ENCODE measurements around the gene NDUFAF8.
A peak's percentile ranks its signal among the peaks of the same experiment; 100 is the strongest.

The NDUFAF8 gene

DNA sequence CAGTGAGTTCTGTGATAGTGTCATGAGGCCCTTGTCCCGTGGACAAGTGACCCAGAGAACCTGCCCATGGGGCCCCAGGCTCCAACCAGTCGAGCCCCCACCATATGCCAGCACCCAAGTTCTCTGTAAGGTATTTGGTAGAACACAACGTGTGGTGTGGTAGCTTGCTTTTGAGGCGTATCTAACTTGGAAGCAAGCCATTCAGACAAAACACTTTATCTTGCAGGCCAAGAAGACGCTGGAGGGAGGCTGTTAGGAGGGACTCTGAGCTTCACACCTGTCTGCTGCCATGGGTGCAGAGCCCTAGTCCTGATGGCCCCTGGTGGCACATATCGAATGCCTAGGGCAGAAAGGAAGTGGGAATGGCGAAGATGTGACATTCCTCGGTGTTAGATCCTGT lies 1.6 kb downstream of the NDUFAF8 start:
- no peak for DNase-seq

DNA sequence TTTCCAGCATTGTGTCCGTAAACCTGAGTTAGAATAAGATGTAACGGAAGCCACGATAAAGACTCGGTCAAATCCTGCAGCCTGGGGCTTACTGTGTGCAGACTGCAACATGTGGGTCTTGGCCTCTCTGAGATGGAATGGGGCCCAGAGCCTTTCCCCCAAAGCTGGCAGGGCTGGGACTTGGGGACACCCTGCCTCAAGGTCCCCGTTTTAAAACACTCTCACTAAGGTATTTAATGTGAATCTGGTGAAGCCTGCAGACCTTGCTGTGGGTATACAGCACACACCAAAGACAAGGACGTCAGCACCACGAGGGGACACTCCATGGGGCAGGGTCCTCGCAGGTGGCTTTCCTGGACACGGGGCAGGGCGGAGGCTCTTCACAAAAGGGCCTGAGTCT lies 2.1 kb downstream of the NDUFAF8 start:
- DNase-seq: no peak

DNA sequence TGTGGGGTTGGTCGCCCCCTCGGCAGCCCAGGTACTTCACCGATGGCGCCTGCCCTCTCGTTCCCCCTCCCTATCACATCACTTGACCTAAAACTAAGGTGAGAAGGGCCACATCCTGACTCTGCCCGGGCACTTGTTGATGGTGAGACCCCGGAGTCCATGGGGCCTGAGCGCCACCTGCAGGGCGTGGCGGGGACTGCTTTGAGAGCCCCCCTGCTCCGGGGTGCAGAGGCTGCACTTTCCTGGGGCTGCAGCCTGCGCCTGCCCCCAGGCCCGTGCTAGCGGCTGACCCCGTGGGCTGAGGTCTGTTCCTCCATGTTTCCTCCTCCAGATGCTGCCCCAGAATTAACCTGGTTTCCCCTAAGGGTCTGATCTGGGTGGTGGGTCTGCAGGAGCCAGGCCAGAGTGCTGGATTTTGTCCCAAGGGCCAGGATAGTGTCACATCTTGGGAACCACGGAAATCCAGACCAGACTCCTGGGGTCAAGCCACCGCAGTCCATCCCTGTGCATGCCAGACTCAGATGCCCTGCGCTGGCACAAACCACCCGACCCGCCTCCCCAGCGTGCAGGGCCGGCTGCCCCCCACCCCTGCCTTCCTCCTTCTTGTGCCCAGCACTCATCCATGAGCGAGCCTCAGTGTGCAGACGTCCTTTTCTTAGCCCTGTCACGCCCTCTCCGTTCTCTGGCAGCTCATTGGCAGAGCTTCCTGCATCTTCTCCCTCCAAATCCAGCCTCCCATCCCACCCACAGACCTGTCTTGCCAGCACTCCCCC lies 2.7 kb downstream of the NDUFAF8 start:
- peak; percentile 70 for DNase-seq

DNA sequence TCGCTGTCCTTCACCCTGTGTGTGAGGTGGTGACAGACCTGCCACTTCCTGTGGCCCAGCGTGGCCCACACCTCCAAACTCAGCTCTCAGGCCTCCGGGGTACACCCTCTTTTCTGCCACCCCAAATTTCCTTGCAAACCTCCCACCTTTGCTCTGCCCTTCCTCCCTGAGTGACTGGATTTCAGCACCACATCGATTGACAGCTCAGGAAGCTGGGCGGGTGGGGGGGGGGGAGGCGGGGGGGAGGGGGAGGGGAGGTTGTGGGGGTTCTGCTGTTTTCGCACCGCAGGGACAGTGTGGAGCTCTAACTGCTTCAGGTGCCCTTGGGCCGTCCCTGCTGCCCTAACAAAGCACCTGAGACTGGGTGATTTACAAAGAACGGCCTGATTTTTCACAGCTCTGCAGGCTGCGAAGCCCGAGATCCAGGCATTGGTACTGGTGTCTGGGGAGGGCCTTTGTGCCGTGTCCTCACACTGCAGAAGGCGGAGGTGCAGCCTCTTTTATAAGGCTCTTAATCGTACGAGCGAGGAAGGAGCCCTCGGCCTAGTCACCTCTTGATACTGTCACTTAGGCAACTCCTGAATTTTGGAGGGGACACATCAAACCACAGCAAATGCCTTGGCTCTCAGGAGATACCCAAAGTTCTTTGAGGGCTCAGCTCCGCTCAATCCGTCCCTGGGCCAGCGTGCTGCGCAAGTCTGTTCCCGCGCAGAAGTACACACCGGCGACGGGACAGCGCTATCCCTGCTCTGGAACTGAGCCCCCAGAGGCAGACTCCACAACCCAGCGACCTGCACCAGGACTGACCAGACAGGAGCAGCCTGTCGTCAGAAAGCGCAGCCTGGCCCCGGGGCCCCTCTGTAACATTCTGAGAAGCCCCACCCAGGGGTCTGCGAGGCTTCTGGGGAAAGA lies 3.6 kb downstream of the NDUFAF8 start:
- no peak for DNase-seq

DNA sequence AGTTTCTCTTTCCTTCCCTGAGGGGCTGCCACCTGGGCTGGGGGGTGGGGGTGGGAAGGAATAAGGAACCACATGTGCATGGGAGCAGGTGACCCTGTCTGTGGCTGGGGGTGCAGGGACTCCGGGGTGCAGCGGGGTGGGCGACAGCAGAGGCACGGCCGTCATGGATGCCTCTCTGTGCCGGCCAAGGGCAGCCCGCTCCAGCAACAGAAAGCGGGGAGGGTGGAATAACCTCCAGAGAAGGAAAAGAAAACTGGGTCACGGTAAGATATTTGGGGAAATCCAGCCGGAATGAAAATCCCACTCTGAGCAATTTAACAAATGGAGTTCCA lies 4.2 kb downstream of the NDUFAF8 start:
- no peak for DNase-seq

DNA sequence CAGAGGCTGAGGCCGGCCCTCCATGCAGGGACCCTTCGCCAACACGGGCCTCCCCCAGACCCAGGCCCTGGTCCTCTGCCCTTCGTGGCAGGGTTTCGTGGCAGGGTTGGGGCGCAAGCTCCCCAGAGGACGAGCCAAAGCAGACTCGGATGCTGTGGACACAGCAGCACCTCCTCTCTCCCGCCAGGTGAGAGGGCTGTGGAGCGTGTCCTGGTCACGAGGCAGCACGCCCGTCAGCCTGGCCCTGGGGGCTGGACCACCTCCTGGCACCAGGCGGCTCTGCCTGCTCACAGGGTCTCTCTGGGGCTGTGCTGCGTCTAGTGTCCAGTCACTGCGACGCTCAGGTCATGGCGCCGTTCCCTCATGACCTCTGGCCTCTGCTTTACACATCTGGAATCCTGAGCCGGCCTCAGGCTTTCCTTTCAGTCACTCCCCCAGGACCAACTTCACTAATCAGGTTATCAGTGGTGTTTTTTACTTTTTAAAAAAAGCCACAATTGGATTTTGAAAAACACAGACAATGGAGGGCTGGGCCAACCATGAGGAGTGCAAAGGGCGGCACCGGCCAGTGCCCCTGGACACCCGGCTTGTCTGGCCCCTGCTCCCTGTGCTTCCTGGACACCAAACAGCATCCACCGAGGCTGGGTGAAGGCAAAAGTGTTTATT lies 5.4 kb downstream of the NDUFAF8 start:
- no peak for DNase-seq

DNA sequence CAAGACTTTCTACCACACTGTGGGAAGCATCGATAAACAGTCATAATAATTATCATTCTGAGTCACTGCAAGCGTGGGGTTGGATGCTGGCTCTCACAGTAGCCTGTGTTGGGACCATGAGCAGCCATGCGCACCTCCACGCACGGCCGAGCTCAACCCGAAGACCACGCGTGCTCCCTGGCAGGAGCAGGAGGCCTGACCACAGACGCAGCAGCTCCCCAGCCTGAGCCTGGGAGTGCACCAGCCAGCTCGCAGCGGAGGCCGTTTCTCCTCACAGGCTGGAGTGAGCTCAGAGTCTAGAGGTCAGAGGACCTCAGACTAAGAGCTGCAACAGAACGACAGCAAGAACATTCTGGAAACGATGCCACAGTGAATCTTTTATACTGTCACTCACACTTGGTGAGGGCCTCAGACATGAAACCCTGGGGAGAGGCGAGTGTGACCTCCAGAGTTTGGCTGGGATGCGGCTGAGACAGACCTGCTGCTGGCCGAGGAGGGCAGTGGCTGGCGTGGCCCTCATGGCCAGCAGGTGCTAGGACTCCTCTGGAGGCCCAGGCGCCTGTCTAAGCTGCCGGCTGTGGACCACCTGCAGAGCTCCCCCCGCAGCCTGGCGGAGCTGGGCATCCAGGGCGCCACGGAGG lies 6.0 kb downstream of the NDUFAF8 start:
- DNase-seq: no peak

DNA sequence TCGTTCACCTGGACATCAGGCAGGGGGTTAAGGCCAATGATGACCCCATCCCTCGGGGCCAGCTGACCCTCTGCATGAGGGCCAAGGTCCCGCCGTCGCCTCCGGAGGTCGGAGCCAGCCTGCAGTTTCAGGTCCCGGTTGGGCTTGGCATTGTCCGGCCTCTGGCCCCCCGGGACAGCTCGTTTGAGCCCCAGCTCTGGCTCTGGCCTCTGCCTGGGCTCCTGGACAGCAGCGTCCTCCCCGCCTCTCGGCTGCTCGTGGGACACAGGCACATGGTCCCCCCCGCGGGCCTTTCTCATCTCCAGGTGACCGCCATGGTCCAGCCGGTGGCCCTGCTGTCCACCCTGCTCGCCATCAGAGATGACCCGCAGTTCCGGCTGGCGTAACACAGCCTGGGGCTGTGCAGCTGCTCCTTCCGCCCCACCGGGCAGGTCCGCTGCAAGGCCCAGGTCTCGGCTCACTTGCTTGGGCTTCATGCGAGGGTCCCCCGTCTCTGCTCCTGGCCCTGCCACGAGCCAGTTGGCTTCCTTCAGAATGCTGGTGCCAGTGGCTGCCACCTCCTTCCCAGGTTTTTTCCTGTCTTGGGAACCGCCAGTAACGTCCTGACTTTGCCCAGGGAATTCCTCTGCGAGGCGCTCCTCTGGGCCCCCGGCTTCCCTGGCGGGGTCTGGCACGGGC lies 6.7 kb downstream of the NDUFAF8 start:
- DNase-seq: no peak

DNA sequence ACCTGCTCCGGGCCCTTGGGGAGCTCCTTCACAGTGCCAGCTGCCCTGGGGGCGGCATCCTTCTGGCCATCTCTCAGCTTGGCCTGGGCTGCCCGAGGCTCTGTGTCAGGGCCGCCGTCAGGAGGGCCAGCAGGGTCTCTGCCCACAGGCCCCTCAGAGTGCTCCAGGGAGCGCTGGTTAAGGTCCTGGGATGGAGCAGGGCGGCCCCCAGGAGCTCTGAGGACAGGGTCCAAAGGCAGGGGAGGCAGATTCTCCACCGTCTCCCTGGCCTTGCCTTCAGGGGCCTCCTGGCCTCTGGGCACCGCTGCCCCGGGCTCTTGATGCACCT lies 7.2 kb downstream of the NDUFAF8 start:
- DNase-seq: no peak

DNA sequence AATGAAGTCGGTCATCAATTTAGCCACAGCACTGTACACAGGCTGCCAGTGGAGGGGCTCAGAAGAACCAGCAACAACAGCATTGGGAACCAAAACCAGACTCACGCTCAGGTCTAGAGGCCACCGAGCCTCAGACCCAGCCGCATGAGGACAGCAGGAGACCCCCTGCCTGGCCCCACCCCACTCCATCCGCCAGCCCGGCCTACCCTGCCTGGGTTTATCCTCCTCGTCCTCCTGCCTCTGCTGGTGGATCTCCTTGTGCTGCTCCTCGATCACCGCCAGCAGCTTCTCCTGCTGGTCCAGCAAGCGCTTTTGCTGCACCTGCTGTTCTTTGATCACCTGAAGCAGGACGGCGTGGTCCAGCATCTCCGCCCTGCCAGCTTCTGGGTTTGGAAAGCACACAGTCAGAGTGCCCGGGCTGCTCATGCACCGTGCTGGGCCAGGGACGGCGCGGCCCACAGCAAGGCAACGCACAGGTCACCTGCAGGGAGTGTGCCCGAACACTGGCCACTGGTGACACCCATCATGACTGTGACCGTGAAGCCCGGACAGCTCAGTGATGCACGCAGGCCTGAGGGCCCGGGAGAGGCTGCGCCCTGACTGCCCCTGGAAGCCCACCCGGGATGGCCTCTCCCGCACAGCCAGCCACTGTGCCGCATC lies 7.7 kb downstream of the NDUFAF8 start:
- DNase-seq: no peak

DNA sequence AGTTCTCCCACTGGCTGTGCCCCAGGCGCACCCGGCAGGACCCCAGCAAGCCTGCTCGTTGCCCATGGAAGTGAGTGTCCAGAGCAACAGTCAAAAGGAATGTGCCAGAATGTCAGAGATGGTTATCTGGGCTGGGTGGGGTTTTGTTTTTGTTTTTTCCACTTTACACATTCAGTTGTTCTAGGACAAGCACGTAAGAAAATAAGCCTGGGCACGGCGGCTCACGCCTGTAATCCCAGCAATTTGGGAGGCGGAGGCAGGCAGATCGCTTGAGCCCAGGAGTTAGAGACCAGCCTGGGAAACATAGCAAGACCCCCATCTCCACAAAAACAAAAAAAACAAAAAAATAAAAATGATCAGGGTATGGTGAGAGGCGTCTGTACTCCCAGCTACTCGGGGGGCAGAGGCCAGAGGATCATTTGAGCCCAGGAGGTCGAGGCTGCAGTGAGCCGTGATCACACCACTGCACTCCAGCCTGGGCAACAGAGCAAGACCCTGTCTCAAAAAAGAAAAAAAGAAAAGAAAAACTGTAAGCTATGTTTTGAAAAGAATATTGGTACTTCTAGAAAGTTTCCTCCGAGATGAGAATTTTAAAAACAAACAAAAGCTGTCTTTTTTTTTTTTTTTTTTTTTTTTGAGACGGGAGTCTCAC lies 8.3 kb downstream of the NDUFAF8 start:
- no peak for DNase-seq

DNA sequence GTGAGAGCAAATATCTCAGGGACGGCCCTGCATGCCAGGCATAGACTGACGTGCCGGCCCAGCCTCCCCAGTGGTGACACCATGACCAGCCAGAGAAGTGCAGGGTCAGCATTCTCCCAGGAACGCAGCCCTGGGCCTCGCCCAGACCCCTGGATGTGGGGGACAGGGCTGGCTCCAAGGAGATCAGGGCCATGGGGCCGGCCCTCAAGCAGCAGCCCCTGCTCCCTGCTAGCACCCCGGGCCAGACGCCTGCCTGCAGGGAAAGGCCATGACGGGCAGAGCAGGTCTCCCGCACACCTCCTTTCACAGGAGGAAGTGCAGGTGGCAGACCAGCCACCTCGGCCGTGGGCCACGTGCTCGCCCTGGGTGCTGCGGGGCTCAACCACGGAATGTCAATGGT lies 9.5 kb downstream of the NDUFAF8 start:
- DNase-seq: no peak

DNA sequence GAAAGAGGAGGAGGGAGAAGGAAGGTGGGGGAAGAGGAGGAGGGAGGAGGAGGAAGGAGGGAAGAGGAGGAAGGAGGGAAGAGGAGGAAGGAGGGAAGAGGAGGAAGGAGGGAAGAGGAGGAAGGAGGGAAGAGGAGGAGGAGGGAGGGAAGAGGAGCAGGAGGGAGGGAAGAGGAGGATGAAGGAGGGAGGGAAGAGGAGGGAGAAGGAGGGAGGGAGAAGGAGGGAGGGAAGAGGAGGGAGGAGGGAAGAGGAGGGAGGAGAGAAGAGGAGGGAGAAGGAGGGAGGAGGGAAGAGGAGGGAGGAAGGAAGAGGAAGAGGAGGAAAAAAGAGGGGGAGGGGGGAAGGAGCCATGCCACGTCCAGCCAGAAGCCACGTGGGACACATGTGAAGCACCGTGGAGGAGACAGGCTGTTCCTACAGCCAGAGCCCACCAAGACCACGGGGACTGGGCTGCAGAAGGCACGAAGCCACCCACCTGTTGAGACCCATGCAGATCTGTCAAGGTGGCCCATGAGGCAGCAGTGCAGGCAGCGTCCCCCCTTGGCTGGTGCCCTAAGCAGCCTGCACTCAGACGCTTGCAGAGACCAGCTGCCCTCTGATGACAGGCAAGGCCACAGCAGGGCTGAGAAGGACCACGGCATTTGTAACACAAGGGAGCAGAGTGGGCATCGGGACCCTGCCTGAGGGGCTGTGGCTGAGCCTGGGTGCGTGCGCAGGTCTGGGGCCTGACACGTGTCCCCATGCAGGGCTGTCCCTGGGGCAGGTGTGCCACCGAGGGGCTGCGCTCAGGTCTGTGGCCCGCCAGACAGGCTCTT lies 10.3 kb downstream of the NDUFAF8 start:
- no peak for DNase-seq

DNA sequence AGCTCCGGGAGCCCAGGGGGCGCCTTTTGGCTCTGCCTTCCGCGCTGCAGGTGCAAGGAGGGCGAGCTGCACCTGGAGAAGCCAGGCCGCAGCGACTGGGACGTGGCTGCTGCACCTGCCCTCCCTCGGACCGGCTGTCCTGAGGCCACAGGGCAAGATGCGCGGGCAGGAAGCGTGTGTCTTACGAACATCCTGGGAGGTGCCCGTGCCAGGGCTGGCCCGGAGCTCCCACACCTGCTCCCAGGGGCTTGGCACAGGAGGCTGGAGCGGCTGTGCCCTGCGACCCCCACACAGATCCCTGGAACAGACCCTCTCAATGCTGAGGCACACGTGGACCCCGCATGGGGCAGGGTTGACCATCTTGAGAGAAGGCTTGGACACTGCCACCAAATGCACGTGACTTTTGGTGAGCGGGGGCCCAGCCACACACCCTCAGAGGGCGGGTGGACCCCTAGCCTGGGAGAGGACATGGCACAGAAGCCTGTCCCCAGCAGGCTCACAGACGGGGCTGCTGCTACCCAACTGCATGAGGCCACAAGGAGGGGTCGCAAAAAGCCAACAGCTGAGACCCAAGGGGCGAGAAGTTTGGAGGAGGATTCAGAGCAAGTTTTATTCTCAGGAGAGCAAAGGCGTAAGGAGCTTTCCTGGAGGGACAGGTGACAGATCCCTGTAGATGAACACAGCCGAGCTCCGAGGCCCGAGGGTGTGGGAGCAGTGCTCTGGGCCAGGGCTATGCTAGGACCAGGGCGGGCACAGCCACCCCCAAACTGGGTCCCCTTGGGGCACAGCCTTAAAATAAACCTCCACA lies 11.4 kb downstream of the NDUFAF8 start:
- no peak for DNase-seq

DNA sequence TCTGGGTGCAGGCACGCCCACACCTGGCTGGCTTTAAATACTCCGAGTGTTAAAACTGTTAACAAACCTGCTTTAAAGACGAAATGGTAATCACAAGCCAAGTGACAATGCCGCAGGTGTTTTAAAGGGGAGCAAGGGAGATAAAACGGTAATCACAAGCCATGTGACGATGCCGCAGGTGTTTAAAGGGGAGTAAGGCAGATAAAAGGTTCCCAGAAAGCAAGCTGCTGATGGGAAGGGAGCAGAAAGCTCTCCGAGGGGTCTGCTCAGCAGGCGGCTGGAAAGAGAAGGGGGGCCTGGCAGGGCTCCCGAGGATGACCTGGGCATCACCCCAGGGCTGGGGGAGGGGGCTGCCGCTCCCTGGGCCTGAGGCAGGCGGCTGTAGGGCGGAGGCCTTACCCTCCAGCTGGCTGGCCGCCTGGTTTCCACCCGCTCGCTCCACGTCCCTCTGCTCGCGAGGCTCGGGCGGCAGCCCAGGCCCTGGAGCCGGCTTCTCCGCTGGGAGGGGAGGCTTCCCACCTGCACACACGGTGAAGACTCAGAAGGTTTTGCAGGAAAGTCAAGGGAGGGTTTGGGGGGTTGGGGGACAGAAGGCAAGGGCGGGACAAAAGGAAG lies 12.1 kb downstream of the NDUFAF8 start:
- DNase-seq: no peak

DNA sequence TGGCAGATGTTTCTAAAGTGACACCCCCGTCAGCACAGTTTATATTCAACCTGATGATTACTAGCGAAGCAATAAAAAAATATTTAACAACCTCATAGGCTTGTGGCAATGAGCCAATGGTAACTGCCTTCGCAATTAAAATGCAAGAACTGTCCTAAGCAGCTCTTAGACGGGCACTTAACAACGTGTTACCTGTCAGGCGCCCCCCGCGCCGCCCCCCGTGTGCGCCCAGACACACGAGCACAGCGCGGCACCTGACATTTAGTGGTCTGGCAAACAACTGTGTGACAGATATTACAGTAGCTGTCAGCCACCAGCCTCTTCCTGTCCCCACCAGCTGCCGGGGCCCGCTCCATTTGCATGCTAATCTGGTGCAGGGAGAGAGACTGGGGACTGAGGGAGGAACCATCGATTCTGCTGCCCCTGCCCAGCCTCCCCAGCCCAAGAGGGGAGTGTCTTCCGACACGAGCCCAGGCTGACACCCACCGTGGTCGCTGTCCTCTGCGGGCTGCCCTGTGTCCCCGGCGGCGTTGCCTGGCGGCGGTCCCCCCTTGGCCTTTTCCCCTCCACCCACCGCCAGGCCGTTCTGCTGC lies 12.7 kb downstream of the NDUFAF8 start:
- no peak for DNase-seq

DNA sequence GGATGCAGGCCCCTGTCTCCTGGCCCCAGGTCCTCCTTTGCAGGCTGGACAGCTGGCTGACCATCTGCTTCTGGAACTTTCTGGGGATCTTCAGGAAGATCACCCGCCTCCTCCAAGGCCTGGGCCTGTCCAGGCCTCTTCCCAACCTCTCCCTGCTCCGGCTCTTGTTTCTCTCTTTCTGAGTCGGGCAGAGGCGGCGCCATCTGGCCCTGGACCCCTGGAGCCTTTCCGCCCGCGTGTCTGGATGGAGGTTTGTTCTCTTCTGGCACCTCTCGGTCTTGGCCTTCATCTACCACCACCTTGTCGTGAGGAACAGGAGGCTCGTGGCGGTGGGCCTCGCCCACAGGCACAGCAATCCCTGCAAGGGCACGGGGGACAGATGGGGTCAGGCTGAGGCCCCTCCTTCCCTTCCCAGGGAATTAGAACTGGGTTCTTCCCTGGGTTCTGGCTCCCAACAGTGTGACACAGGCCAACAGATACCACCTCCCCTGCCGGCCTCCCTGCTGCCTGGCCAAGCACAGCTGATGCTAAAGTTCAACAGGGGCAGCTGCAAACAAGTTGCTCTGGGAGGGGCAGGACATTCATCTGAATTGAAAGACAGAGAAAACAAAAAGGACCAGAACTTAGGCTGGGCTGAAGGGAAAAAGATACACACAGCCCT lies 13.3 kb downstream of the NDUFAF8 start:
- no peak for DNase-seq

DNA sequence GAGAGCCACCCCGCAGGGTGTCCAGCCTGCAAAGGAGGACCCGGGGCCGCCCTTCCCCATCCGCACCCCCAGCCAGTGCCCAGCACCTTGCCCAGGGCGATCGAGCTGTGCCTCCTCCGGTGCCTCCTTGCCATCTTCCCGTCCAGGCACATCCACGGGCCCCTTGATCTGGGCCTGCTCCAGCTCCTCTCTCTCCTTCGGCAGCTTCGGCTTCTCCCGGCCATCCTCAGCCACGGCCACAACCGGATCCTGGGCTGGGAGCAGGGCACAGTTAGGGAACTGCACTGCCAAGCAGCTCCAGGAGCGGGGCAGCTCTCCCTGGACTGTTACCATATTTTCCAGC lies 13.8 kb downstream of the NDUFAF8 start:
- DNase-seq: no peak
